Astrocyte of the hippocampus (primary cell): ENCODE data around the gene PTEN.
"Not testable (repeated sequence)": the region's sequence is repeated elsewhere in the genome, so short reads cannot be mapped to it uniquely, and the experiment has no call there.

Experiments used
- DNase-seq: peaks from one replicate; pipeline ENCODE4 v3.0.0; 2011; ENCODE audit warnings: low read depth, low spot score

The PTEN gene

DNA sequence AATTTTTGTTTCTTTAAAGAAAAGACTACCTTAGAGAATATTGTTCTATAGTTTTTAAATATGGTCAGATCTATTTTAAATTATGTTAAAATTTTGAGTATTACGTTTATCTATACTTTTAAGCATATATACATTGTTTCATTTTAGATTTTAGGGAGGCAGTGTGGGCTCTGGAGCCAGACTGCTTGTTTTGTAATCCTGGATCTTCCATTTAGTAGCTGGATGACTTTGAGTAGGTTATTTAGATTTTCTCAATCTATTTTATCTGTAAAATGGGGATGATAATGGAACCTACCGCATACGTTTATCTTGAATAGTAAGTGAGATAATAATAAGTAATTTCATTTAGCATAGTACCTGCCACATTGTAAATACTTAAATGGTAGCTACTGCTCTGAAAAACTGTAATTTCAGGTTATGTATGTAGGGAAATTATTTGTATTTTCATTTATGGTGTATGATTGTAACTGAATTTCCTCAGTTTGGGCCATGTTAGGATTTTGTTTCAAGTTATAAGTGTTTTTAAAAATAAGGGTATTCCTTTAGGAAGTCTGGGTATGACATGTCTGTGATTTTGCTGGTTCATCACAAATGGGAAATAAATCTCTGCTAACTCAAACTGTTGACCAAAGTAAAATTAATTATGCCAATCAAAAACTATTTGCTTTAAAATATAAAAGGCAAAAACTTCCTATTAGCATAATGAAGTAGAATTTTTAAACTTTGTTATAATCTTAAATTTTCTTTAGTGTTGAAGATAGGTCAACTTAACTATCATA, 6.5 kb downstream of the PTEN start:
- no peak for DNase-seq

- DNase-seq = no peak
Measured at GRCh38 chr10:87872828-87873227, 9.4 kb downstream of the PTEN start.

DNA sequence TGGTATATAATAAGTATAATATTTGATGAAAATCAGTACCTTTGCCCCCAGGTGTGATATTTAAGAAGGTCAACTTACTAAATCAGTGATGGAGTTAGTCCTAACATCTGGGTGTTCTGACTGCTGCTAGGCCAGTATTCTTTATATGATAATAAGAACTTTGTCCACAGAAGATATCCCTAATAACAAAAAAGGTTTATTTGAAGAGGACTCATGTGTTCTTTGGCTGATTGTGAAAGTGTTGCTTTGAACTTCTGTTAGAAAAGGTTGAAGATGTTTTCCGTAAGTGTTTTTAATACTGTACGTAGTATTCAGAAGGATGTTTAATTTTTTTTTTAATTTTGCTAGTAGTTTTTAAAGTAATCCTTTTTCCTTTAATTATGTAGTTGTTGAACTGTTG, 10.2 kb downstream of the PTEN start:
- DNase-seq = no peak

- no peak for DNase-seq
Measured at GRCh38 chr10:87875929-87876571, 12.6 kb downstream of the PTEN start.

GRCh38 chr10:87878664-87879459, 15.4 kb downstream of the PTEN start:
- DNase-seq = no peak

DNA sequence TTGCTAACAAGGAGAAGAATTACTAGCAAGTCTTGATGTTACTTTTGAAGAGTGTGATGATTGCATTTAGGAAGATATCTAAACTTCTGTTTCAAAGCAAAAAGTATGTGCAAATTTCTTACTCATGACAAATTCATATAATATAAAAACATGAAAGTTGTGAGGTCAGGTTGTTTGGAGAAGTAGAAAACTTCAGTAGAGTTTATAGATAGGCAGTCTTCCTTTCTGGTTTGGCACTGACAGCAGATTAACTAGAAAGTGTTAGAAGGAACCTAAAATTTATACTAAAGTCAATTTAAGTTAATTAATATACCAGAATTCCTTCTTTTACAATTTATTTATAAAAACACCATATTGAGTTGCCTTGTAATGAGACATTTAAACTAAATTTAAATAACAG, 16.9 kb downstream of the PTEN start:
- DNase-seq = no peak

- not testable (repeated sequence) for DNase-seq
Measured at GRCh38 chr10:87881373-87882059, 18.1 kb downstream of the PTEN start.

DNA sequence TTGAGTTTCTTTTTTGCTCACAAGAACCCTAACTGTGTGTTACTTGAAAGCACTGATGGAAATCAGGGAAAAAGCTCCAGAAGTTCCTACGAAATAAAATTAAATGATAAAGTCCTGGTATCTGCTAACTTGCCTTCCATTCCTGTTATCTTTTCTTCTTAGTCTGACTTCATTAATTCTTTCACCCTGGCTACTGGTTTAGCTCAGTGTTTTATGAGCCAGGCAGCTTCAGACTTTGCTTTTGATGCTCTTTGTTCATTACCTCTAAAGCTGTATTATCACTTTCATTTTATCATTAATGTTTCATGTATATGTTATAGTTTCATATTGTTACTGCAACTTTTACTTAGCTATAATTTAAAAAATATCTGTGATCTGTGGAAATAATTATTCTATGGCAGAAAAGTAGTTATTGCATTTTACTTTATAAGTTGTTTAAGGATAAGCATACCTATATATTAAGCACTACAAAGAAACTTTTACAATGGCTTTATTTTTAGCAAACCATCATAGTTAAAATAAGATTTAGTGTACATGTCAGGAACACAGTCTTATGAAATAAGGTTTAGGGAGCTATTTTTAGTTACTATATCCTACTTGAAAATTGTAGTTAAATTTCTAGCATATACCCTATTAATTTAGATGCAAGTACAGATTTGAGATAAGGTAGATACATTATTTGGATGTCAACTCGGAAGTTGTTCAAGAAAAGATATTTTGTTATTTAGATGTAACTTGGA, 19.3 kb downstream of the PTEN start:
- DNase-seq = no peak

DNA sequence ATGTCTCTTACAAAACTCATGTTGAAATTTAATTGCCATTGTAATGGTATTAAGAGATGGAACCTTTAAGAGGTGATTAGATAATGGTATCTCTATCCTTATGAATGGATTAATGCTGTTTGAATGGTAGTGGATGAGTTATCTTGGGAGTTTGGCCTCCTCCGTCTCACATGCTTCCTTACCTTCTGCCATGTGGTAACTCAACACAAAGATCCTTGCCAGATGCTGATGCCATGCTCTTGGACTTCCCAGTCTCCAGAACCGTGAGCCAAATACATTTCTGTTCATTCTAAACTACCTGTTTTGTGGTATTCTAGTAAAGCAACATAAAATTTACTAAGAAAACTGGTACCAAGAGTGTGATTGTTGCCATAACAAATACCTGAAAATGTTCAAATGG, 23.2 kb downstream of the PTEN start:
- DNase-seq = no peak

DNA sequence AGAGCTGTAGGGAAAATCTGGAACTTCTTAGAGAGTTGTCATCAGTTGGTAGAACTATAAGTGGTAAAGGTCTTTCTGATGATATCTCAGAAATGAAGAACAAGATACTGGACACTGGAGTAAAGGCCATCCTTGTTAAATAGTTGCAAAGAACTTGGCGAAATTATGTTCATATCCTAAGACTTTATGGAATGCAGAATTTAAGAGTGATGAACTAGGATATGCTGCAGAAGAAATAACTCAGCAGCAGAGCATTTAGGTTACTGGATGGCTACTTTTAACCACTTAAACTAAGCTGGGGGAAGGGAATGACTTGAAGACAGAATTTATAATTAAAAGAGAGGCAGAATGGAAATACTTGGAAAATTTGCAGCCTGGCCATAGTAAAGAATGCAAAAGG, 23.7 kb downstream of the PTEN start:
- no peak for DNase-seq

- DNase-seq = no peak
Measured at GRCh38 chr10:87887548-87888289, 24.3 kb downstream of the PTEN start.

- DNase-seq = no peak
Measured at GRCh38 chr10:87895430-87895829, 32.0 kb downstream of the PTEN start.

DNA sequence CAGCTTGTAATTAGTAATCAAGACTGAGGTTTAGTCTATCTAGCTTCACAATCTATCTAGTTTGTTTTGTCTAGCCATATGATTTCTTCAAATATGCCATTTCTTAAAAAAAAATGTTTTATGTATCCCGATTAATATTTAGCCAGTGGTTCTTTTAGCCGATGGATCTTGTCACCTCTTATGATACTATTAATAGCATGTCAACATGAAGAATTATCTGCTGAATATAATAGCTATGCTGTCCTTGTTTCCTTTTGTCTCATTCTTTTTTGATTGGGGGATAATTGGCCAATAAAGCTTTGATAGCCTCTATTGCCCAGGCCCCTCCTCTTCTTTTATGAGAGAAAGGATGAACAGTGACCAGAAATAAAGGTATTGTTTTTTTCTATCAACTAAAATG, 32.8 kb downstream of the PTEN start:
- DNase-seq = no peak

DNA sequence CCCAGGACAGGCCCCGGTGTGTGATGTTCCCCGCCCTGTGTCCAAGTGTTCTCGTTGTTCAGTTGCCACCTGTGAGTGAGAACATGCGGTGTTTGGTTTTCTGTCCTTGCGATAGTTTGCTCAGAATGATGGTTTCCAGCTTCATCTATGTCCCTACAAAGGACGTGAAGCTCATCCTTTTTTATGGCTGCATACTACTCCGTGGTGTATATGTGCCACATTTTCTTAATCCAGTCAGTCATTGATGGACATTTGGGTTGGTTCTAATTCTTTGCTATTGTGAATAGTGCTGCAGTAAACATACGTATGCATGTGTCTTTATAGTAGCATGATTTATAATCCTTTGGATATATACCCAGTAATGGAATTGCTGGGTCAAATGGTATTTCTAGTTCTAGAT, 34.5 kb downstream of the PTEN start:
- DNase-seq = not testable (repeated sequence)

GRCh38 chr10:87903396-87903795, 40.0 kb downstream of the PTEN start:
- DNase-seq = not testable (repeated sequence)

GRCh38 chr10:87913156-87913921, 49.9 kb downstream of the PTEN start:
- DNase-seq = no peak

GRCh38 chr10:87915406-87915805, 52.0 kb downstream of the PTEN start:
- no peak for DNase-seq

GRCh38 chr10:87915989-87916388, 52.6 kb downstream of the PTEN start:
- DNase-seq = peak; percentile 48

GRCh38 chr10:87916515-87916914, 53.1 kb downstream of the PTEN start:
- DNase-seq = no peak
